HUES64 (cell line): Measurements from ENCODE around the gene NOM1.

ENCODE experiments used
- H3K27ac ChIP-seq: 2 replicates; pipeline ENCODE4 v1.7.0; 2013; ENCODE audit warnings: low read depth, low read length, inconsistent platforms
- H3K27me3 ChIP-seq: 2 replicates; pipeline ENCODE4 v1.6.1; 2013; ENCODE audit warnings: mild to moderate bottlenecking, low read length; ENCODE audit not compliant: insufficient read depth
- H3K36me3 ChIP-seq: 2 replicates; pipeline ENCODE4 v1.6.1; 2013; ENCODE audit warnings: mild to moderate bottlenecking, low read length; ENCODE audit not compliant: insufficient read depth
- H3K4me1 ChIP-seq: 2 replicates; pipeline ENCODE4 v1.6.1; 2013; ENCODE audit warnings: mild to moderate bottlenecking, low read length, moderate library complexity; ENCODE audit not compliant: insufficient read depth
- H3K4me3 ChIP-seq: 2 replicates; pipeline ENCODE4 v1.5.1; 2013; ENCODE audit warnings: mild to moderate bottlenecking, low read length, moderate library complexity
- H3K9ac ChIP-seq: 2 replicates; pipeline ENCODE4 v1.6.1; 2013; ENCODE audit warnings: mild to moderate bottlenecking, low read depth, low read length
- H3K9me3 ChIP-seq: 2 replicates; pipeline ENCODE4 v1.6.1; 2013; ENCODE audit warnings: low read depth, low read length; ENCODE audit not compliant: insufficient read depth
- WGBS: fragments of 150-250, 120-280 bp; methylation state at CpG from one replicate; pipeline ENCODE4 v1.1.7; 2013; ENCODE audit warnings: missing lambda C conversion rate; 5-methylcytosine and 5-hydroxymethylcytosine counted together

The NOM1 gene

GRCh38 chr7:156985101-156985992, 35.8 kb downstream of the NOM1 start:
- Histone ChIP-seq H3K27ac (no peak overlapping the region), H3K36me3 (peaks cover 2% of the 10 kb centered on the region; the same call in 1 of the 2 replicates), H3K9ac (no peak overlapping the region), H3K4me3 (no peak overlapping the region), H3K9me3 (peaks cover 5% of the 10 kb centered on the region), H3K4me1 (no peaks in the 10 kb centered on the region), H3K27me3 (no peaks in the 10 kb centered on the region)
- 90% methylated on average over 29 of the region's 29 CpGs for WGBS

- peaks cover 5% of the 10 kb centered on the region for H3K9me3 ChIP-seq
- H3K36me3 ChIP-seq = peaks cover 2% of the 10 kb centered on the region; the same call in 1 of the 2 replicates
- no peak overlapping the region for H3K27ac ChIP-seq
- H3K4me1 ChIP-seq = no peaks in the 10 kb centered on the region
- no peaks in the 10 kb centered on the region for H3K27me3 ChIP-seq
- no peak overlapping the region for H3K4me3 ChIP-seq
- H3K9ac ChIP-seq = no peak overlapping the region
- WGBS = 95% methylated on average over 8 of the region's 8 CpGs
Measured at GRCh38 chr7:156986378-156986777, 36.9 kb downstream of the NOM1 start.

- WGBS = 87% methylated on average over 27 of the region's 27 CpGs
- Histone ChIP-seq H3K9ac (no peak overlapping the region), H3K36me3 (no peaks in the 10 kb centered on the region), H3K9me3 (no peaks in the 10 kb centered on the region), H3K27me3 (peaks cover 8% of the 10 kb centered on the region), H3K4me3 (no peak overlapping the region), H3K4me1 (no peaks in the 10 kb centered on the region), H3K27ac (no peak overlapping the region)
Measured at GRCh38 chr7:156988343-156989185, 39.1 kb downstream of the NOM1 start.

GRCh38 chr7:156989766-156990535, 40.4 kb downstream of the NOM1 start:
- no peak overlapping the region for H3K27ac ChIP-seq
- no peak overlapping the region for H3K9ac ChIP-seq
- no peak overlapping the region for H3K4me3 ChIP-seq
- H3K36me3 ChIP-seq = no peaks in the 10 kb centered on the region
- WGBS = 90% methylated on average over 25 of the region's 25 CpGs
- no peaks in the 10 kb centered on the region for H3K4me1 ChIP-seq
- H3K27me3 ChIP-seq = peaks cover 20% of the 10 kb centered on the region
- H3K9me3 ChIP-seq = no peaks in the 10 kb centered on the region

- no peaks in the 10 kb centered on the region for H3K4me1 ChIP-seq
- H3K9ac ChIP-seq = no peak overlapping the region
- H3K27ac ChIP-seq = no peak overlapping the region
- no peaks in the 10 kb centered on the region for H3K9me3 ChIP-seq
- peaks cover 50% of the 10 kb centered on the region for H3K27me3 ChIP-seq
- no peaks in the 10 kb centered on the region for H3K36me3 ChIP-seq
- H3K4me3 ChIP-seq = no peak overlapping the region
- 81% methylated on average over 32 of the region's 32 CpGs for WGBS
Measured at GRCh38 chr7:156993021-156993924, 43.8 kb downstream of the NOM1 start.

GRCh38 chr7:156993925-156994235, 44.4 kb downstream of the NOM1 start:
- 73% methylated on average over 10 of the region's 10 CpGs for WGBS
- Histone ChIP-seq H3K9ac (no peak overlapping the region), H3K9me3 (no peaks in the 10 kb centered on the region)

GRCh38 chr7:156994417-156994816, 44.9 kb downstream of the NOM1 start:
- Histone ChIP-seq H3K27me3 (peaks cover 62% of the 10 kb centered on the region), H3K4me3 (no peak overlapping the region)
- WGBS = 92% methylated on average over 8 of the region's 8 CpGs

More at GRCh38 chr7:156993925-156994235, 44.4 kb downstream of the NOM1 start:
- Histone ChIP-seq H3K27ac (no peak overlapping the region), H3K4me1 (no peaks in the 10 kb centered on the region), H3K27me3 (peaks cover 56% of the 10 kb centered on the region), H3K36me3 (no peaks in the 10 kb centered on the region), H3K4me3 (no peak overlapping the region)

GRCh38 chr7:156998988-156999957, 49.8 kb downstream of the NOM1 start:
- Histone ChIP-seq H3K4me1 (peaks cover 22% of the 10 kb centered on the region), H3K9me3 (no peaks in the 10 kb centered on the region), H3K27ac (no peak overlapping the region), H3K27me3 (peaks cover 95% of the 10 kb centered on the region), H3K36me3 (no peaks in the 10 kb centered on the region), H3K9ac (no peak overlapping the region), H3K4me3 (peak overlapping the region; percentile 30; the same call in 1 of the 2 replicates)
- WGBS = 3% methylated on average over 57 of the region's 57 CpGs

More at GRCh38 chr7:156994417-156994816, 44.9 kb downstream of the NOM1 start:
- Histone ChIP-seq H3K27ac (no peak overlapping the region), H3K4me1 (no peaks in the 10 kb centered on the region), H3K9ac (no peak overlapping the region), H3K9me3 (no peaks in the 10 kb centered on the region), H3K36me3 (no peaks in the 10 kb centered on the region)

- H3K27me3 ChIP-seq = peaks cover 97% of the 10 kb centered on the region
- peak overlapping the region; percentile 26; the same call in 1 of the 2 replicates for H3K4me3 ChIP-seq
- no peak overlapping the region for H3K27ac ChIP-seq
- WGBS = under 1% methylated on average over 60 of the region's 75 CpGs
- no peaks in the 10 kb centered on the region for H3K9me3 ChIP-seq
- H3K4me1 ChIP-seq = peaks cover 22% of the 10 kb centered on the region
- H3K36me3 ChIP-seq = no peaks in the 10 kb centered on the region
- H3K9ac ChIP-seq = no peak overlapping the region
Measured at GRCh38 chr7:156999958-157000726, 50.6 kb downstream of the NOM1 start.
